GM12873 (cell line): ENCODE measurements around the gene FAM216B.
A peak's percentile ranks its signal among the peaks of the same experiment; 100 is the strongest.

Experiments used
- CTCF ChIP-seq: IDR thresholded peaks from 2 replicates; pipeline ENCODE4 v1.5.1; 2012; ENCODE audit warnings: low read depth, mild to moderate bottlenecking, moderate library complexity, low read length, control low read depth; ENCODE audit not compliant: insufficient read depth; ENCODE audit errors: missing control alignments

FAM216B gene

GRCh38 chr13:42808341-42808940 is 27.1 kb downstream of the FAM216B start:
- TF ChIP-seq CTCF, result no peak

GRCh38 chr13:42812316-42812715 is 30.9 kb downstream of the FAM216B start:
- no peak for TF ChIP-seq CTCF

- TF ChIP-seq CTCF, result no peak
Measured at GRCh38 chr13:42814868-42815267, 33.5 kb downstream of the FAM216B start.

GRCh38 chr13:42815681-42816080 is 34.3 kb downstream of the FAM216B start:
- no peak for TF ChIP-seq CTCF

GRCh38 chr13:42816538-42816937 is 35.2 kb downstream of the FAM216B start:
- TF ChIP-seq CTCF, result peak; percentile 28

- TF ChIP-seq CTCF, result no peak
Measured at GRCh38 chr13:42820451-42820850, 39.1 kb downstream of the FAM216B start.

GRCh38 chr13:42821437-42821836 is 40.1 kb downstream of the FAM216B start:
- TF ChIP-seq CTCF, result no peak
